LHCN-M2 (cell line): Measurements from ENCODE around the gene KLHL40. TPM values are rescaled to one million over a fixed set of nuclear protein-coding genes. Genes with fewer than 3 reads are reported as not detected.

Experiments used
- DNase-seq: peaks from one replicate; pipeline ENCODE4 v3.0.0-alpha.2; 2012; ENCODE audit warnings: low read depth
- total RNA-seq: library from RNA; depleted of rRNA; stranded (reverse); fragments of >200 nt; gene quantifications from 2 replicates; pipeline ENCODE4 v1.2.3, GENCODE V29; 2014

The KLHL40 gene
- total RNA-seq, 1 experiment from 2014 or later, result 0.06 TPM

GRCh38 chr3:42704136-42704841 lies 19.0 kb downstream of the KLHL40 start:
- DNase-seq, result no peak

- DNase-seq, result no peak
These were observed 19.9 kb downstream of the KLHL40 start for GRCh38 chr3:42705058-42705767.

GRCh38 chr3:42705962-42706585 lies 20.7 kb downstream of the KLHL40 start:
- DNase-seq, result no peak

- DNase-seq, result no peak
These were observed 21.6 kb downstream of the KLHL40 start for GRCh38 chr3:42706721-42707619.

GRCh38 chr3:42707620-42708355 lies 22.5 kb downstream of the KLHL40 start:
- DNase-seq, result no peak

GRCh38 chr3:42708611-42709151 lies 23.3 kb downstream of the KLHL40 start:
- no peak for DNase-seq

- DNase-seq, result no peak
These were observed 24.3 kb downstream of the KLHL40 start for GRCh38 chr3:42709621-42710020.

GRCh38 chr3:42710323-42711021 lies 25.1 kb downstream of the KLHL40 start:
- DNase-seq, result no peak

GRCh38 chr3:42711491-42712343 lies 26.4 kb downstream of the KLHL40 start:
- peak; percentile 6 for DNase-seq

- no peak for DNase-seq
These were observed 27.0 kb downstream of the KLHL40 start for GRCh38 chr3:42712344-42712648.

- no peak for DNase-seq
These were observed 27.5 kb downstream of the KLHL40 start for GRCh38 chr3:42712688-42713372.

- DNase-seq, result no peak
These were observed 28.4 kb downstream of the KLHL40 start for GRCh38 chr3:42713747-42714146.

- no peak for DNase-seq
These were observed 29.0 kb downstream of the KLHL40 start for GRCh38 chr3:42714171-42714852.

- DNase-seq, result no peak
These were observed 32.0 kb downstream of the KLHL40 start for GRCh38 chr3:42717306-42717705.

GRCh38 chr3:42718338-42718737 lies 33.0 kb downstream of the KLHL40 start:
- DNase-seq, result no peak

GRCh38 chr3:42719002-42719401 lies 33.7 kb downstream of the KLHL40 start:
- no peak for DNase-seq

GRCh38 chr3:42720126-42720525 lies 34.8 kb downstream of the KLHL40 start:
- DNase-seq, result no peak

- DNase-seq, result no peak
These were observed 36.4 kb downstream of the KLHL40 start for GRCh38 chr3:42721690-42722089.
